MG63 (cell line): ENCODE results near the gene GRID1. TPM values are rescaled to one million over a fixed set of nuclear protein-coding genes. Genes with fewer than 3 reads are reported as not detected.
"Not testable (repeated sequence)": the region's sequence is repeated elsewhere in the genome, so short reads cannot be mapped to it uniquely, and the experiment has no call there.

Source experiments
- DNase-seq: peaks from one replicate; pipeline ENCODE4 v3.0.0-alpha.2; 2020
- H3K27me3 ChIP-seq: fragments of 250-450 bp; sonication (Bioruptor Pico); 2 replicates; pipeline ENCODE4 v1.5.1; 2020; ENCODE audit warnings: mild to moderate bottlenecking, moderate library complexity
- H3K36me3 ChIP-seq: fragments of 250-450 bp; sonication (Bioruptor Pico); 2 replicates; pipeline ENCODE4 v1.5.1; 2020; ENCODE audit warnings: mild to moderate bottlenecking, moderate library complexity
- H3K4me3 ChIP-seq: fragments of 250-450 bp; sonication (Bioruptor Pico); 2 replicates; pipeline ENCODE4 v1.5.1; 2020; ENCODE audit warnings: mild to moderate bottlenecking, moderate library complexity
- H3K9me3 ChIP-seq: fragments of 250-450 bp; sonication (Bioruptor Pico); 2 replicates; pipeline ENCODE4 v1.5.1; 2020; ENCODE audit warnings: mild to moderate bottlenecking, moderate library complexity
- total RNA-seq: library from RNA; depleted of rRNA; stranded (reverse); fragments of >200 nt; shearing (Covaris generic); gene quantifications from 2 replicates; pipeline ENCODE4 v1.2.3, GENCODE V29; 2014; ENCODE audit warnings: low replicate concordance

GRID1 gene
- total RNA-seq, 1 experiment from 2014 or later = 0.10 TPM

DNA sequence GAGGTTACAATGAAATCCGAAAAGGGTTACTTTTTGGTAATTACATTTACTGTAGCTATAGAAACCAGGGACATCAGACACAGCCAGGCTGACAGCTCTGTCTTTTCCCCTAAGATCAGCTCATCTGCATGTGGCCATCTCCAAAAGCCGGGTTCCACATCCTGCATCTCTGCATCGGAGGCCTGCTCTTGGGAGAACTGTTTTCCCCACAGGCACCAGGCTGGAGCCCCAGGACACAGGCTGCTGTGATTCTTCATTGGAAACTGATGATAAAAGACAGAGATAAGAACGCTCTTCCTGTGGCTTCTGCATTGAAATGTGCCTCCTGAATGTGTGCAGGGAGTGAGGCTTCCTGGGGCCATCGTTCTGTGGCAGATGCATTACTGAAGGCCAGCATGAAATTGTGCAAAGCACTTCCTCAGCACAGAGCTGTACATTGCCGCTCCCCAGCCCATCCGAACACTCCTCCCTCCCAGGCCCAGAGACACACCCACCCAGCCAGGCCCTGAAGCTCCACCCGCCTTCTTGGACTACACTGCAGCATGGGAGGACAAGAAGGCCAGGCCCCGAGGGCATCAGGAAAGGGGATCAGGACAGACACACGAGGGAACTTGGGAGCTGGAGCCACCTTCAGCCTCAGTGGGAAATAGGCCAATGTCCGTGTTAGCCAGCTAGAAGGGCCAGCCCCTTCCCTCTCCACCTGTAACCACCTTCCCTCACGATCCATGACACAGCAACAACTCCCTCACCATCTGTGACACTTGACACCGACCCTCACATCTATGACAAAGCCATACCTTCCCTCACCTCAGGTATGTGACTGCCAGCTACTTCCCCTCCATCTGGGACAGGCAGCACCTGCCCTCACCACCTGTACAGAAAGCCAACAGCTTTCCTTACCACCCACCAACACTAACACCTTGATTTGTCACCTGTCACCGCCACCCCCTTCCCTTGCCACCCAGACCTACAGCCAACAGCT lies 113.2 kb downstream of the GRID1 start:
- Histone ChIP-seq H3K9me3 (no peaks in the 10 kb centered on the region), H3K27me3 (no peaks in the 10 kb centered on the region), H3K36me3 (no peaks in the 10 kb centered on the region), H3K4me3 (no peak overlapping the region)
- DNase-seq = no peak

DNA sequence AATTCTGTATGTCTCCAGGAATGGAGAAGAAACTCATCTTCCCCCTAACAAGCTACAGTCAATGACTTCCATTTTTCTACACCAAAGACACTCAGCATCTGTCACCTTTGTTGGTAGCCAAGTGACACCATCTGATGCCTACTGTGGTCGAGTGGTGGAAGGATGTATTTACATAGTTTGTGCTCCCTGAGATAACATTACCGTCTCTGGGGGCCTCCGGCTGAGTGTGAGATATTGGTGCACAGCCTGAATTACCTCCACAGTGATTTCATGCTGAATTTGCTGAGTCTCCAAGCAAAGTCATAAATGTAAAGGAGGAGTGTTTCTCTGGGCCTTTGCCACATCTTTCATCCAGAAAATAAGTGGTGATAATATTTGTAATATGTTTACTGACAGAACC lies 114.0 kb downstream of the GRID1 start:
- DNase-seq = no peak
- Histone ChIP-seq H3K27me3 (no peaks in the 10 kb centered on the region), H3K36me3 (no peaks in the 10 kb centered on the region), H3K9me3 (no peaks in the 10 kb centered on the region), H3K4me3 (no peak overlapping the region)

DNA sequence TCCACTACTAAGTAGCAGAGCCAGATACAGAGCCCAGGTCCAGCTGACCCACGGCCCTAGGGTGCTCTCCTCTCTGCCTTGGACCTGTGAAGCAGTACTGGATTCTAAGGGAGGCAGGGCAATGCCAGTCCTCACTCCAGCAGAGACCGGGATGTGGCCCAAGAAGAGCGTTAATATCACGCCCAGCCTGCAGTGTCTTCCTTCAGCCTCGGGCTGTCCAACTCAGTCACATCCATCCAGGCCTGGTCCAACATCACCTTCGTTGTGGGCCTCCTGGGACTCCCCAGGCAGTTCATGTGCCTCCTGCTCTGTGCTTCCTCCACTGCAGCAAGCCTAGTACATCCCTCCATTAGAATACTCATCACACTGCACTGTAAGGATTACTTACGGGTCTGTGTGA lies 114.5 kb downstream of the GRID1 start:
- Histone ChIP-seq H3K4me3 (no peak overlapping the region), H3K36me3 (no peaks in the 10 kb centered on the region), H3K9me3 (no peaks in the 10 kb centered on the region), H3K27me3 (no peaks in the 10 kb centered on the region)
- DNase-seq = no peak

DNA sequence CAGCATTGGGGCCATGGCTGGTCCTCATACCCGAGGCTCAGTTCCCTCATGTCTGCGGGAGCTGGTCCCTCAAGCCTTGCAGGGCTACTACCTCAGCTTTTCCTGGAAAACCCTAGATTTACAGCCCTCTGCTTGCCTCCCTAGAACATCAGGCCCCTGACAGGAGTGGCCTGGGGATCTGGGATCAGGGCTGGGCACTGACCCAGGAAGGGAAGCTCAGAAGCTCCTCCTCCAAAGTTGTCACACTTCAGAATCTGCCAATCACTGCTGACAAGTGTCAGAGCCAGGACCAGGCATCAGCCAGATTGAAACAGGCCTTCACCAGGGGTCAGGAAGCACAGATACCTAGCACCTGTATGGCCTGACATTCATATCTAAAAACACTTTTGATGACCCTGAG lies 115.2 kb downstream of the GRID1 start:
- DNase-seq = no peak
- Histone ChIP-seq H3K9me3 (no peaks in the 10 kb centered on the region), H3K27me3 (no peaks in the 10 kb centered on the region), H3K36me3 (no peaks in the 10 kb centered on the region), H3K4me3 (no peak overlapping the region)

DNA sequence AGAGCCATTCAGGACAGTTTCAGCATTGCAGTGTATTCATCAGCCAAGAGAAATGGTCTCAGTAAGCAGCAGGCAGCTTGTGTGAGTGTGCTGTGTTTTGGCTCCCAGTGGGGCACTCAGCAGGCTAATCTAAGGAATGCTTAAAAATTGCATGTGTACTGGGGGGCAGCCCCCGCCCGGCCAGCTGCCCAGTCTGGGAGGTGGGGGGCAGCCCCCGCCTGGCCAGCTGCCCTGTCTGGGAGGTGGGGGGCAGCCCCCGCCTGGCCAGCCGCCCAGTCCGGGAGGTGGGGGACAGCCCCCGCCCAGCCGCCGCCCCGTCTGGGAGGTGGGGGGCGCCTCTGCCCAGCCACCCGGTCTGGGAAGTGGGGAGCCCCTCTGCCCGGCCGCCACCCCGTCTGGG lies 116.2 kb downstream of the GRID1 start:
- H3K4me3 ChIP-seq = no peak overlapping the region
- no peaks in the 10 kb centered on the region for H3K9me3 ChIP-seq
- H3K36me3 ChIP-seq = no peaks in the 10 kb centered on the region
- DNase-seq = no peak
- no peaks in the 10 kb centered on the region for H3K27me3 ChIP-seq

DNA sequence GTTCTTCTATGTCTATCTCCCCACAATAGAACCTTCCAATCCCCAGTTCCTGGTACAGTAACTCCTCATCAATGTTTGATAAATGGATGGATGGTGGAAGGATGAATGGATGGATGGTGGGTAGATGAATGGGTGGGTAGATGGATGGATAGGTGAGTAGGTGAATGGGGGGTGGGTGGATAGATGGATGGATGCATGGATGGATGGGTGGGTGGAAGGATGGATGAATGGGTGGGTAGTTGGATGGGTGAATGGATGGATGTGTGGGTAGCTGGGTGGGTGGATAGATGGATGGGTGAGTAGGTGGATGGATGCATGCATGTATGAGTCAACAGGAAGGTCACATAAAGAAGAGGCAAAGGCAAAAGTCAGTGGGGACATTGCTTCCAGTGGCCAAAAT lies 116.8 kb downstream of the GRID1 start:
- no peaks in the 10 kb centered on the region for H3K9me3 ChIP-seq
- H3K4me3 ChIP-seq = no peak overlapping the region
- no peak for DNase-seq

DNA sequence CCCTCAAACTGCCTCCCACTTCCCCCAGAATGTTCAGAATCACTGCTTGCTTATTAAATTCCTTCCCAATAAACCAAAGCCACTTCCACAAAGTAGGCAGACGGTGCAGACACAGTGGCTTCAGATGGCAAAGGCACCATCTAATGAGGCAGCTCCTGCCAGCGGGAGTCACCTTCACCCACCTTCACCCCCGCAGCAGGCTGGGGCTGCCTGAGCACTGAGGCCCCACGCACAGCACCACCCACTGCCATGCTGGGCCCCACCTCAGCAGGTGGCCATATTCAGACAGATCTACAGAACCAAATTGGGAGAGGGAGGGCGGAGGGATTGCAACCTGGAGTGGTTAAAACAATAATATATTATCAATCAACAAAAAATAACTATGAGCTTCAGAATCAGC lies 118.5 kb downstream of the GRID1 start:
- Histone ChIP-seq H3K36me3 (no peaks in the 10 kb centered on the region), H3K4me3 (no peak overlapping the region), H3K9me3 (no peaks in the 10 kb centered on the region), H3K27me3 (no peaks in the 10 kb centered on the region)
- DNase-seq = no peak

More for the DNA sequence above, 116.8 kb downstream of the GRID1 start:
- no peaks in the 10 kb centered on the region for H3K27me3 ChIP-seq
- no peaks in the 10 kb centered on the region for H3K36me3 ChIP-seq

DNA sequence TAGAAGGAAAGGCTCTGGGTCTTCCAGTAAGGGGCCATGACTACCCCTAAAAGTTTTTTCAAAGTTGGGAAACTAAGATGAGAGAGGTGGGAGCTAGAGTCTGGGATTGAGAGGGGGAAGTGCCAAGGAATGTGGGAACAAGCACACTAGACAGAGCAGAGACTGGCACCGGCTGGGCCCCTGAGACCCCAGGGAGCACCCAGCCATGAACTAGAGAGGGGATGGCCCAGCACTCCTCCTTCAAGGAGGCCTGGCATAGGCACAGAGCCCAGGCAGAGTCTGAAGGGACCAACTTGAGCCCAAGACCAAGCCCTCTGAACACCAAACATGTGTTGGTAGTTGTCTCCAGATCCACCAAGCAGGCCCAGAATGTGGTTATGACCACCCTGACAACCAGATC lies 119.0 kb downstream of the GRID1 start:
- H3K4me3 ChIP-seq = no peak overlapping the region
- H3K27me3 ChIP-seq = no peaks in the 10 kb centered on the region
- DNase-seq = no peak
- H3K9me3 ChIP-seq = no peaks in the 10 kb centered on the region
- H3K36me3 ChIP-seq = no peaks in the 10 kb centered on the region

DNA sequence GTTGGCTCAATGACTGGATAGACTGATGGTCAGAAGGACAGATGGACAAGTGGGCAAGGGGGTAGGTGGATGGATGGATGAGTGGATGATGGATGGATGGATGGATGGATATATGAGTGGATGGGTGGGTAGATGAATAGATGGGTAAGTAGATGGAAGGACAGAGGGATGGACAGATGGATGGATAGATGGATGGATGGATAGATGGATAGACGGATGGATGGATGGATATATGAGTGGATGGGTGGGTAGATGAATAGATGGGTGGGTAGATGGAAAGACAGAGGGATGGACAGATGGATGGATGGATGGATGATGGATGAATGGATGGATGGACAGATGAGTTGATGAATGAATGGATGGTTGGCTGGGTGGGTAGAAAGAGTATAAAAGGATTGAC lies 119.5 kb downstream of the GRID1 start:
- no peak overlapping the region for H3K4me3 ChIP-seq
- no peaks in the 10 kb centered on the region for H3K27me3 ChIP-seq
- no peaks in the 10 kb centered on the region for H3K36me3 ChIP-seq
- DNase-seq = no peak
- no peaks in the 10 kb centered on the region for H3K9me3 ChIP-seq

DNA sequence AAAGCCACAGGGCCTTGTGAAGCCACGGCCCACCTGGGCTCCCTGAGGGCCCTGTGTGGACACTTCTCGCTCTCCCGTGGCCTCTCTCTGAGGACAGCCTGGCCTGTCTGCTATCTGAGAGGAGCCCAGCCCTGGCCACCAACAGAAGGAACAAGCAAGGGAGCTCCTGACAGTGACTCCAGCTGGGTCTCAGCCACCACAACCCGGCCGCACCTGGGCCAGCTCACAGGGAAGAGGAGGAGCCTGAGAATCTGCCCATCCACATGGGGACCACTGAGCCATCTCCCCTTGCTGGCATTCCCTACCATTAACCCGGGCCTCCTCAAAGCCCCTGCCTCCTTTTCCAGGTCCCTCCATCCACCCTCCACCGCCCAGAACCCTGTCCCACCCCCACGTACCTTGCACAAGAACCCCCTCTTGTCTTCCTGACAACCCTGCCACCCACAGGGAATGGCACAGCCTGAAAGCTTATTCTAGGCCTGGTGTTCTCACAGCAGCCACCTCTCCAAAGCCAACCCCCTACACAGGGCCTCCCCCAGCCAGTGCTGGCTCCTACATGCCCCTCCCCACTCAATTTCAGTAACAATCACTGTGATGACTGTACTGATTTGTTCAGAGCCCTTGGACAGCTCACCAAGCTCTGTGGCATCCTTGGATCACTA lies 120.2 kb downstream of the GRID1 start:
- Histone ChIP-seq H3K9me3 (no peaks in the 10 kb centered on the region), H3K4me3 (no peak overlapping the region), H3K27me3 (no peaks in the 10 kb centered on the region), H3K36me3 (no peaks in the 10 kb centered on the region)
- DNase-seq = no peak

DNA sequence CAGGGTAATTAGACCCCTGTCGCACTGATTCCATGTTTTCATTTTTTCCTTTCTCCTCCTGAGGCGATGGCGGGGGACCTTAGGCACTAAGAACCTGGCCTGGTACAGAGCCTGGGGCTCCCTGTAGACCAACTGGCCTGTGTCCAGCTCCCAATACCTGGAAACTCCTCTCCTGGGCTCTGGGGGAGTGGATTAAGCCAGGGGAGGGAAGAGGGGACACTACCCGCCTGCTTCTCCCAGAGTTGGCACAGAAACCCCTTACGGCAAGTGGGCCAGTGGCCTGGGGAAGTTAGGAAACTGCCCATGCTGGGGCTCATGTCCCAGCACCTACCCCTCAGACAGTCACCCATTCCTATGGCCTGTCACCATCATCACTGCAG lies 121.6 kb downstream of the GRID1 start:
- Histone ChIP-seq H3K36me3 (no peaks in the 10 kb centered on the region), H3K4me3 (no peak overlapping the region), H3K9me3 (no peaks in the 10 kb centered on the region), H3K27me3 (no peaks in the 10 kb centered on the region)
- no peak for DNase-seq

DNA sequence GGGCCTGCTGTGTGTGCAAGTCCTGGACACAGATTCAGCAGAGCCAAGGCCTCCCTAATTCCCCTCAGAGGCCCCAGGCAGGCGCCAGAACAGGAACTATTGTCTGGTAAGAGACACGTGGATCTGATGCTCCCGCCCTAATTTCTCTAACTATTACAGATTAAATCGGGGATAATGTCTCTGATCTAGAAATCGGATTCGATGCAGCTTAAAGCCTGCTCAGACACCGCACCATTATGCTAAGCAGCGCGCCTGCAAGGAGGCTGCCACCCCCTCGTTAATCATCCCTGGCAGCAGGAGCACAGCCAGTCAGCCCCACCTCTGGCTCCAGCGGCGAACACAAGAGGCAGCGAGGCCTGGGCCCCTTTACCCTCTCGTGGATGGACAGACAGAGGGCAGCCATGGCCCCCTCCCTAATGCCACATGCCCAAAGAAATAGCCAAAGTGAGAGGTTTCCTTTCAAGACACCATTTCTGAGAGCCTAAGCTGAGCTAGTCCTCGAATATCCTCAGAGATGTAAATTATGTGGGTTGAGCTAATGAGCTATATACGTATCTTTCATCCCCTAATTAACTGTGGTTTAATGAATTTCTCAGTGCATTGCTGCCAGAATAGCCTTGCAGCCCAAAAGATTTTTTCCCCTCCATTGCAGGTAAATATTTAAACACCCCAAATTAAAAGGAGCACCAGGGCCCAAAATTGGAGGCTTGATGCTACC lies 122.1 kb downstream of the GRID1 start:
- Histone ChIP-seq H3K4me3 (no peak overlapping the region), H3K36me3 (no peaks in the 10 kb centered on the region), H3K9me3 (no peaks in the 10 kb centered on the region), H3K27me3 (no peaks in the 10 kb centered on the region)
- DNase-seq = no peak

DNA sequence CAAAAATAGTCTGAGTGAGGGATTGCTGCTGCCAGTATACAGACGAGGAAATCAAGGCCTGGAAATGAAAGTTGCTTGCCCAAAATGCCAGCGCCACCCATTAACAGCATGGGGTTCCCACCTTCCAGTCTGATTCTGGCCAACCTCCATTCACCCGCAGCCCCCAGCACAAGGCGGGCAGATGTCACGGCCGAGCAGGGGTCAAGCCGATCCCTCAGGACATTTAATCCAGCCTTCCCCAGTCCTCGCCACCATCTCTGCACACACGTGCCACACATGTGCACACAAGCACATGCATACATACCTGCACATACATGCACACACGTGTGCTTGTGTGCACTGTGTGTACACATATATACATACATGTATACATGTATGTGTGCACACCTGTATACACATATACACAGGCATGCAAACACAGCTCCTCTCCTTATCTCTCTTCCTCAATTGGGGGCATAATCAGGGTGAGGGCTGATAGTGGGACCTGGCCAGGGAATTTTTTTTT lies 122.9 kb downstream of the GRID1 start:
- no peak for DNase-seq
- Histone ChIP-seq H3K9me3 (no peaks in the 10 kb centered on the region), H3K27me3 (no peaks in the 10 kb centered on the region), H3K36me3 (no peaks in the 10 kb centered on the region), H3K4me3 (no peak overlapping the region)

DNA sequence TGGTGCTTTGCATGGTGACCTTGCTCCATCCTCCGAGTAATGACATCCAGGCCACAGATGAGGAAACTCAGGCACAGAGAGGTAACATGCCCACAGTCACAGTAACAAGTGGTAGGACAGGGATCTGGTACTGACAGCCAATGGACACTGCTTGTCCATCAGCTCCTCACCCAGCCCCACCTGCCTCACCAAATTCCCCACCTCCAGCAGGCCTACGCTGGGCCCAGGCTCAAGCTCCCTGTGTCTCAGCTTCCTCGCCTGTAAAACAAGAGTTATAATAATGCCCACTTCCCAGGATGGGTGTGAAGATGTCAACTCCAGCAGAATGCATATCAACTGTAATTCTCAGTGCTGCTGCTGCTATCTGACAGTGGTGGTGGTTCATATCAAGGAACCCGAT lies 123.8 kb downstream of the GRID1 start:
- Histone ChIP-seq H3K27me3 (no peaks in the 10 kb centered on the region), H3K4me3 (no peak overlapping the region), H3K36me3 (no peaks in the 10 kb centered on the region), H3K9me3 (no peaks in the 10 kb centered on the region)
- DNase-seq = no peak

DNA sequence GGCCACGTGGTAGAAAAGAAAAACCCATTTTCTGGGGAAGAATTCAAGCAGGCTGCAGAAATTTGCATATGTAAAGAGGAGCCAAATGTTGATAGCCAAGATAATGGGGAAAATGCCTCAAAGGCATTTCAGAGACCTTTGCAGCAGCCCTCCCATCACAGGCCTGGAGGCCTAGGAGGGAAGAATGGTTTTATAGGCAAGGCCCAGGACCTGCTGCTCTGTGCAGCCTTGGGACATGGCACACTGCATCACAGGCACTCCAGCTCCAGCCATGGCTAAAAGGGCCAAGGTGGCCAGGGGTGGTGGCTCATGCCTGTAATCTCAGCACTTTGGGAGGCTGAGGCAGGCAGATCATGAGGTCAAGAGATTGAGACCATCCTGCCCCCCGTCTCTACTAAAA lies 128.5 kb downstream of the GRID1 start:
- DNase-seq, H3K36me3 ChIP-seq, H3K4me3 ChIP-seq, H3K9me3 ChIP-seq, H3K27me3 ChIP-seq: not testable (repeated sequence)

DNA sequence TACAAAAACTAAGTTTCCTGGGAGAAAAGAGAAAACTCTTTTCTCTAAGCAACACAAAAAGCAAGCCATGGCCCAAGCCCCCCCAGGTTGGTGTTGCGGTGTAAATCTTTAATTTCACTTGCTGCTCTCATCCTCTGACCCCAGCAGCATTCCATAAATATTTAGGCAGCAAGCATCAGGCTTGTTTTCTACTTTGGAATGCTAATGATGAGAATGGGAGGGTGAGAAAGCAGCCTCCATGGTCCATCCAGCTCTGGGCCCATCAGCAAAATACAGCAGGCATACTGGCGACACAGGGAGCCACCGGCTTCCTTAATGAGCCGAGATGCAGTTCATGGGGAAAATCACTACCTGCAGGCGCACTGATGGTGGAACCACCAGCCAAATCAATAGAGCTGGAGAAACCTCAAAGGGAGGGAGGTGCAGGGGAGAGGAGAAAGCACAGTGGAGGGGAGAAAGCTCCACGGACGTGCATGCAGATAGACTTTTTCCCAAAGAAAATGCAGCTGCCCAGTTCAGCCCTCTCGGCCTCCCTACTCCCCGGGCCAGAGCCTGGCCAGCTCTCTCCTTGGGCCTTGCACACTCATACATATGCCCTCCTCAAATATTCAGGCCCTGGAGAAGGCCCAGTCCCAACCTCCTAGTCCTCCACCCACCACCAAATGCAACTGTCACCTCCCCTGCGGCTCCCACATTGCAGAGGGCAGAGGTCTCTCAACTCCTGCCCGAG lies 131.9 kb downstream of the GRID1 start:
- Histone ChIP-seq H3K4me3 (no peak overlapping the region), H3K36me3 (no peaks in the 10 kb centered on the region), H3K27me3 (no peaks in the 10 kb centered on the region), H3K9me3 (no peaks in the 10 kb centered on the region)
- no peak for DNase-seq

DNA sequence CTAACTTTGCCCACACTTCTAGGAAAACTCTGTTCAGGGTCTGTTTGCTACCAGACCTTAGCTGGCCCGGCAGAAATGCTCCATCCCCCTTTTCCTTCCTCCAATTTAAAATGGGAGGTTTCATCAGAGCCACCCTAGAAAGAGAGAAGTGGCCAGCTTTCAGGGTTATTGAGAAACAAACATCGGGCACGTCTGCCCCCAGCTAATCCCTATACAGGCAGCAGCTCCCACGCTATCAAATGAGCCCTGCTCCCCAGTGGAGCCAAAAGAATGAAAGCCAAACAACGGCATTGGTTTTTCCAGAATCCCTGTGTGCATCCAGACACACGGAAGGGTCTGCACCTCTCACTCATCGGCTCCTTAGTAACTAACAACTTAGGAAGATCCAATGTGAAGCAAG lies 132.5 kb downstream of the GRID1 start:
- Histone ChIP-seq H3K9me3 (no peaks in the 10 kb centered on the region), H3K4me3 (no peak overlapping the region), H3K36me3 (no peaks in the 10 kb centered on the region), H3K27me3 (no peaks in the 10 kb centered on the region)
- DNase-seq = no peak
